Neural cell (in vitro differentiated cells): Measurements from ENCODE around the gene PPP1R27.

ENCODE experiments used
- EZH2 ChIP-seq: fragments of 200-600, 300-800 bp; shearing (Covaris generic), sonication (generic); IDR thresholded peaks from 2 replicates; pipeline ENCODE4 v1.6.1; 2014; ENCODE audit warnings: antibody characterized with exemption, low read length, borderline replicate concordance, mild to moderate bottlenecking; ENCODE audit not compliant: insufficient read depth, poor library complexity, severe bottlenecking
- POLR2AphosphoS5 ChIP-seq: IDR thresholded peaks from 2 replicates; pipeline ENCODE4 v1.6.1; 2012
- TAF1 ChIP-seq: IDR thresholded peaks from 2 replicates; pipeline ENCODE4 v1.6.1; 2012; ENCODE audit warnings: low read depth
- TF ChIP-seq, protein P1 (sequence below): fragments of 450-650 bp; IDR thresholded peaks from 2 replicates; pipeline ENCODE4 v1.5.1; 2014; ENCODE audit warnings: antibody characterized with exemption, mild to moderate bottlenecking, moderate library complexity; ENCODE audit not compliant: poor library complexity, severe bottlenecking
- TF ChIP-seq, protein P2 (sequence below): IDR thresholded peaks from 2 replicates; pipeline ENCODE4 v1.6.1; 2012; ENCODE audit warnings: borderline replicate concordance

DNA sequence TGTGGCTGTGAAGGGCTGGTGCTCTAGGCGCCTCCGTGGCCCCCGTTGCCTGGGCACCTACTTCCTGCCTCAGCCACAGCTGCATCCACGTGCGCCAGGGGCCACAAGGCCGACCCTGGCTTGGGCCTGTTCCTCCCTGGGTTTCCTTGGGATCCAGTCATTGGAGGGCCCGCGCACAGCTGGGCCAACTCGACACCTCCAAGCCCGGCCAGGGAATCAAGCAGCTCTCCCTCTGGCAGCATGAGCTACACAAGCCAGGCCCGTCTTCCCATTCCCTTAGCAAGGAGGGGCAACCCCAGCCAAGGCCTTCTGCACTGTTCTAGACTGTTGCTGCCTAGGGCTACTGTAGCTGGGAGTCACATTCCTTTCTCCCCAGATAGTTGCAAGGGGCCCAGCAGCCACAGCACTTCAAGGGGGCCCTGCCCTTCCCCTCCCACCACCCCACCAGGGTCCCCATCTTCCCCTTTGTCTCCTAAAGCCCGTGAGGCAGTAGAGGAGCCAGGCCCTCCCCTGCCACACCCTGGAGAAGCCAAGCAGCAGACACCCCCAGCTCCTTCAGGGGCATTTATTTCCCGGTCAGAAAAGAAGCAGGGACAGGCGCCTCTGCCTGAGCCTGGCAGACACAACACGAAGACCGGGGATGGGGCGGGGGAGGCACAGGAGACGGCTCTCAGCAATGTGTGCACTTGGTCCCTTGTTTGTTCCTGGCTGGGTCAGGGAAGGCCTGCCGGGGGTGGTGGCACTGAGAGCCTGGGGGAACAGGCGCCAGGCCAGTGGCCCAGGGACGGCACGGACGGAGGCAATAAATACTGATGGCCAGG lies 32.5 kb upstream of the PPP1R27 start:
- TF ChIP-seq, protein P1, sequence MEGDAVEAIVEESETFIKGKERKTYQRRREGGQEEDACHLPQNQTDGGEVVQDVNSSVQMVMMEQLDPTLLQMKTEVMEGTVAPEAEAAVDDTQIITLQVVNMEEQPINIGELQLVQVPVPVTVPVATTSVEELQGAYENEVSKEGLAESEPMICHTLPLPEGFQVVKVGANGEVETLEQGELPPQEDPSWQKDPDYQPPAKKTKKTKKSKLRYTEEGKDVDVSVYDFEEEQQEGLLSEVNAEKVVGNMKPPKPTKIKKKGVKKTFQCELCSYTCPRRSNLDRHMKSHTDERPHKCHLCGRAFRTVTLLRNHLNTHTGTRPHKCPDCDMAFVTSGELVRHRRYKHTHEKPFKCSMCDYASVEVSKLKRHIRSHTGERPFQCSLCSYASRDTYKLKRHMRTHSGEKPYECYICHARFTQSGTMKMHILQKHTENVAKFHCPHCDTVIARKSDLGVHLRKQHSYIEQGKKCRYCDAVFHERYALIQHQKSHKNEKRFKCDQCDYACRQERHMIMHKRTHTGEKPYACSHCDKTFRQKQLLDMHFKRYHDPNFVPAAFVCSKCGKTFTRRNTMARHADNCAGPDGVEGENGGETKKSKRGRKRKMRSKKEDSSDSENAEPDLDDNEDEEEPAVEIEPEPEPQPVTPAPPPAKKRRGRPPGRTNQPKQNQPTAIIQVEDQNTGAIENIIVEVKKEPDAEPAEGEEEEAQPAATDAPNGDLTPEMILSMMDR = no peak
- TF ChIP-seq, protein P2, sequence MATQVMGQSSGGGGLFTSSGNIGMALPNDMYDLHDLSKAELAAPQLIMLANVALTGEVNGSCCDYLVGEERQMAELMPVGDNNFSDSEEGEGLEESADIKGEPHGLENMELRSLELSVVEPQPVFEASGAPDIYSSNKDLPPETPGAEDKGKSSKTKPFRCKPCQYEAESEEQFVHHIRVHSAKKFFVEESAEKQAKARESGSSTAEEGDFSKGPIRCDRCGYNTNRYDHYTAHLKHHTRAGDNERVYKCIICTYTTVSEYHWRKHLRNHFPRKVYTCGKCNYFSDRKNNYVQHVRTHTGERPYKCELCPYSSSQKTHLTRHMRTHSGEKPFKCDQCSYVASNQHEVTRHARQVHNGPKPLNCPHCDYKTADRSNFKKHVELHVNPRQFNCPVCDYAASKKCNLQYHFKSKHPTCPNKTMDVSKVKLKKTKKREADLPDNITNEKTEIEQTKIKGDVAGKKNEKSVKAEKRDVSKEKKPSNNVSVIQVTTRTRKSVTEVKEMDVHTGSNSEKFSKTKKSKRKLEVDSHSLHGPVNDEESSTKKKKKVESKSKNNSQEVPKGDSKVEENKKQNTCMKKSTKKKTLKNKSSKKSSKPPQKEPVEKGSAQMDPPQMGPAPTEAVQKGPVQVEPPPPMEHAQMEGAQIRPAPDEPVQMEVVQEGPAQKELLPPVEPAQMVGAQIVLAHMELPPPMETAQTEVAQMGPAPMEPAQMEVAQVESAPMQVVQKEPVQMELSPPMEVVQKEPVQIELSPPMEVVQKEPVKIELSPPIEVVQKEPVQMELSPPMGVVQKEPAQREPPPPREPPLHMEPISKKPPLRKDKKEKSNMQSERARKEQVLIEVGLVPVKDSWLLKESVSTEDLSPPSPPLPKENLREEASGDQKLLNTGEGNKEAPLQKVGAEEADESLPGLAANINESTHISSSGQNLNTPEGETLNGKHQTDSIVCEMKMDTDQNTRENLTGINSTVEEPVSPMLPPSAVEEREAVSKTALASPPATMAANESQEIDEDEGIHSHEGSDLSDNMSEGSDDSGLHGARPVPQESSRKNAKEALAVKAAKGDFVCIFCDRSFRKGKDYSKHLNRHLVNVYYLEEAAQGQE = no peak
- no peak for TF ChIP-seq EZH2
- peak; percentile 30 for TF ChIP-seq POLR2AphosphoS5
- TF ChIP-seq TAF1 = no peak
